ENCODE data around the gene IFNG. TPM values are rescaled to one million over a fixed set of nuclear protein-coding genes. Genes with fewer than 3 reads are reported as not detected.
A peak's percentile ranks its signal among the peaks of the same experiment; 100 is the strongest.

IFNG gene
- total and polyA plus RNA-seq, 2 experiments from 2014 or later, result not detected

DNA sequence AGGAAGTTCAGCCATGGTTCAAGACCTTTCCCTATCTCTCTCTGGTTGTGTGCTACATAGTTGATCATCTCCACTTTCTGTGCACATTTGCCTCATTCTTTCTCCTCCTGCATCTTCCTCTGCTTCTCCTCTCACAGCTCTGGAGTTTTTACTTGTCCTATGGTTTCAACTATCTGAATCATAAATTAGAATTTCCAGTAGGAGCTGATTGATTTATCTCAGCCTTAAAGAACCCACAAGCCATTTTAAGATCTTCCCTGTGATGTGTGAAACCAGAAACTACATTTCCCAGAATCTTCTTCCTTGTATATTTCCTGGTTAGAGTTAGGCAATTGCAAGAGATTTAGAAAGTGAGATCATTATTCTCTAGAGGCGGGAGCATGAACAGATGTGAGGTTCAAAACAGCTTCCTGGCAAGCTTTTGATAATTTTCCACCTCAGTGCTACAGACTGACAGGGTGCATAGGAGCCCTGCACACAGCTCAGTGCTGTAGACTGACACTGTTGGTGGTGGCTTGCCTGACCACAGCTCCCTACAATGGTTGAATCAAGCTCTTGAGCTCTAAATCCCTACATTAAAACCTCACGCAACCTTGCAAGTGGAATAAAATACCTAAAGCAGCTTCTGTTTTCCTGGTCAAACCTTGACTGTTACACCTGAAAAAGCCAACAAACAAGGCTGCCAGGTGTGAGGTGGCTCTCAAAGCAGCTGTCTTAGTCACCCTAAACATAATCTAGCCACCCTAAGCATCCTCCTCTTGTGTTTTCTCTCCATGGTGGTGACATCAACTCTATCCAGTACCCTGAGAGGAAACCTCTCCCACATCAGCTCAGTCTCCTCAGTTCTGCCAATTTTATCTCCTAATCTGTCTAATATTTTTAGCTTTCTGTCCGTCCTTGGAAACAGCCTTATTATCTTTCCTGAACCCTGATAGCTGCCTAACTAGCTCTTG is 21.5 kb upstream of the IFNG start:
- peak; percentile 6 for DNase-seq (ENCODE audit: low spot score)
- H2AFZ ChIP-seq, result no peak overlapping the region
- WGBS (ENCODE audit: low lambda C conversion rate, missing lambda C conversion rate), result 72% methylated on average over 3 of the region's 3 CpGs
- no peak overlapping the region for H3K4me3 ChIP-seq
- H3K36me3 ChIP-seq (replicated peaks; ENCODE audit: insufficient read depth, low read depth), result no peaks in the 10 kb centered on the region
- no peaks in the 10 kb centered on the region for H3K9me3 ChIP-seq (ENCODE audit: low read depth)
- TF ChIP-seq, protein P1, sequence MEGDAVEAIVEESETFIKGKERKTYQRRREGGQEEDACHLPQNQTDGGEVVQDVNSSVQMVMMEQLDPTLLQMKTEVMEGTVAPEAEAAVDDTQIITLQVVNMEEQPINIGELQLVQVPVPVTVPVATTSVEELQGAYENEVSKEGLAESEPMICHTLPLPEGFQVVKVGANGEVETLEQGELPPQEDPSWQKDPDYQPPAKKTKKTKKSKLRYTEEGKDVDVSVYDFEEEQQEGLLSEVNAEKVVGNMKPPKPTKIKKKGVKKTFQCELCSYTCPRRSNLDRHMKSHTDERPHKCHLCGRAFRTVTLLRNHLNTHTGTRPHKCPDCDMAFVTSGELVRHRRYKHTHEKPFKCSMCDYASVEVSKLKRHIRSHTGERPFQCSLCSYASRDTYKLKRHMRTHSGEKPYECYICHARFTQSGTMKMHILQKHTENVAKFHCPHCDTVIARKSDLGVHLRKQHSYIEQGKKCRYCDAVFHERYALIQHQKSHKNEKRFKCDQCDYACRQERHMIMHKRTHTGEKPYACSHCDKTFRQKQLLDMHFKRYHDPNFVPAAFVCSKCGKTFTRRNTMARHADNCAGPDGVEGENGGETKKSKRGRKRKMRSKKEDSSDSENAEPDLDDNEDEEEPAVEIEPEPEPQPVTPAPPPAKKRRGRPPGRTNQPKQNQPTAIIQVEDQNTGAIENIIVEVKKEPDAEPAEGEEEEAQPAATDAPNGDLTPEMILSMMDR (IDR thresholded peaks at IDR 0.05; ENCODE audit: poor library complexity), result no peak
- TF ChIP-seq EZH2phosphoT487 (IDR thresholded peaks at IDR 0.05; ENCODE audit: low read depth, severe bottlenecking, unreplicated experiment), result no peak
- TF ChIP-seq EZH2 (IDR thresholded peaks at IDR 0.05; ENCODE audit: borderline replicate concordance), result no peak
- no peaks in the 10 kb centered on the region for H3K79me2 ChIP-seq
- H4K20me1 ChIP-seq (ENCODE audit: insufficient read depth, poor library complexity, severe bottlenecking), result no peaks in the 10 kb centered on the region
- no peak overlapping the region for H3K27ac ChIP-seq
- no peak overlapping the region for H3K4me2 ChIP-seq
- H3K27me3 ChIP-seq, result no peaks in the 10 kb centered on the region
- no peaks in the 10 kb centered on the region for H3K4me1 ChIP-seq (ENCODE audit: insufficient read depth)
- no peaks in the 10 kb centered on the region for H3K9me2 ChIP-seq (replicated peaks; ENCODE audit: insufficient read depth)

DNA sequence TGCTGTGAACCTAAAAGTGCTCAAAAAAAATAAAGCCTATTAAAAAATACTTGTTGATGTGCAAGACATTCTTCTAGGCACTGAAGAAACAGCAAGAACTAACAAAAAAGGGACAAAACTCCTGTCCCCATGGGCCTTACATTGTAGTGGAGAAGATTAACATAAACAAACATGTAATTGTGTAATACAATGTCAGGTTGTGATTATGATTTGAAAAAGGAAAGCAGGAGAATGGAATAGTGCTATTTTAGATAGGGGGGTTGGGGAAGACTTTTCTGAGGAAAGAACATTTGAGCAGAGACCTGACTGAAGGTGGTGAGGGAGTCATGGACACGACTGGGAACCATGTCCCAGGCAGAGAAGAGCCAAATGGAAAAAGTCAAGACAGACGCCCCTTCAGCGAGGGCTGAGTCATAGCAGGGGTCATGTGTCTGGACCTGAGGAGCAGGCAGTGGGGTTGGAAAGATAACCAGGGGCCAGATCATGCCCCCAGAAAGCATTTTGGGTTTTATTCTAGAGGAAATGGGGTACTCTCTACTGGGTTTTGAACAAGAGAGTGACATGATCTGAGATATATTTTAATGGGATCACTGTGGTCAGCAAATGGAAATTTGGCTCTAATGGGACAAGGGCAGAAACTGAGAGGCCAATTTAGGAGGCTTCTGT is 19.4 kb upstream of the IFNG start:
- WGBS (ENCODE audit: low lambda C conversion rate, missing lambda C conversion rate), result 78% methylated on average over 3 of the region's 3 CpGs
- H3K79me2 ChIP-seq, result no peaks in the 10 kb centered on the region
- no peak overlapping the region for H3K4me2 ChIP-seq
- no peak for DNase-seq (ENCODE audit: low spot score)
- no peak overlapping the region for H2AFZ ChIP-seq
- H4K20me1 ChIP-seq (ENCODE audit: insufficient read depth, poor library complexity, severe bottlenecking), result no peaks in the 10 kb centered on the region
- H3K9me2 ChIP-seq (replicated peaks; ENCODE audit: insufficient read depth), result no peaks in the 10 kb centered on the region
- no peak overlapping the region for H3K27ac ChIP-seq
- H3K9me3 ChIP-seq (ENCODE audit: low read depth), result no peaks in the 10 kb centered on the region
- TF ChIP-seq, protein P1 (IDR thresholded peaks at IDR 0.05; ENCODE audit: poor library complexity), result no peak
- no peak for TF ChIP-seq EZH2 (IDR thresholded peaks at IDR 0.05; ENCODE audit: borderline replicate concordance)
- TF ChIP-seq EZH2phosphoT487 (IDR thresholded peaks at IDR 0.05; ENCODE audit: low read depth, severe bottlenecking, unreplicated experiment), result no peak
- H3K4me3 ChIP-seq, result no peak overlapping the region
- no peaks in the 10 kb centered on the region for H3K27me3 ChIP-seq
- no peaks in the 10 kb centered on the region for H3K36me3 ChIP-seq (replicated peaks; ENCODE audit: insufficient read depth, low read depth)
- no peaks in the 10 kb centered on the region for H3K4me1 ChIP-seq (ENCODE audit: insufficient read depth)

DNA sequence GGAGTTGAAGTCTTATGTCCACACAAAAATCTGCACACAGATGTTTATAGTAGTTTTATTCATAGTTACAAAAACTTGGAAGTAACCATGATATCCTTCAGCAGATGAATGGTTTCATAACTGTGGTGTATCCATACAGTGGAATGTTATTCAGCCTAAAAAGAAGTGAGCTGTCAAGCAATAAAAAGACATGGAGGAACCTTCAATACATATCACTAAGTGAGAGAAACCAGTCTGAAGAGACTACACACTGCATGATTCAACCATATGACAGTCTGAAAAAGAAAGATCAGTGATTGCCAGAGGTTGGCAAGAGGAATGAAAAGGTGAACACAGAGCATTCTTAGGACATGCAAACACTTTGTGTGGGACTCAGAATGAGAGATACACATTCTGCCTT is 18.6 kb upstream of the IFNG start:
- no peak overlapping the region for H3K27ac ChIP-seq
- H2AFZ ChIP-seq, result no peak overlapping the region
- no peaks in the 10 kb centered on the region for H3K9me3 ChIP-seq (ENCODE audit: low read depth)
- no peaks in the 10 kb centered on the region for H3K4me1 ChIP-seq (ENCODE audit: insufficient read depth)
- no peak overlapping the region for H3K4me3 ChIP-seq
- H3K79me2 ChIP-seq, result no peaks in the 10 kb centered on the region
- no peaks in the 10 kb centered on the region for H3K27me3 ChIP-seq
- H3K9me2 ChIP-seq (replicated peaks; ENCODE audit: insufficient read depth), result no peaks in the 10 kb centered on the region
- H4K20me1 ChIP-seq (ENCODE audit: insufficient read depth, poor library complexity, severe bottlenecking), result no peaks in the 10 kb centered on the region
- no peak for TF ChIP-seq EZH2phosphoT487 (IDR thresholded peaks at IDR 0.05; ENCODE audit: low read depth, severe bottlenecking, unreplicated experiment)
- TF ChIP-seq, protein P1 (IDR thresholded peaks at IDR 0.05; ENCODE audit: poor library complexity), result no peak
- no peak overlapping the region for H3K4me2 ChIP-seq
- DNase-seq (ENCODE audit: low spot score), result no peak
- no peaks in the 10 kb centered on the region for H3K36me3 ChIP-seq (replicated peaks; ENCODE audit: insufficient read depth, low read depth)

Measured in hepatocyte (in vitro differentiated cells).